Stomach (tissue), 9 donors: ENCODE measurements around the gene NUP98. TPM values are rescaled to one million over a fixed set of nuclear protein-coding genes. Genes with fewer than 3 reads are reported as not detected.

Experiments
- DNase-seq, 2 donors: peaks; one replicate each; pipeline versions ENCODE4 v3.0.0 to v3.0.0-alpha.2; 2013 to 2019
- H3K27ac ChIP-seq, 5 donors: fragments of 200-600 bp in 4 of 5; sonication (generic) in 4 of 5; one replicate each; pipeline ENCODE4 v1.5.1; 2013 to 2019; ENCODE audit warnings: mild to moderate bottlenecking in 1 of 5, moderate library complexity in 1 of 5
- H3K27me3 ChIP-seq, 3 donors: fragments of 200-600 bp; sonication (generic); one replicate each; pipeline ENCODE4 v1.5.1; 2017 to 2019; ENCODE audit warnings: mixed run types in 1 of 3
- H3K36me3 ChIP-seq, 4 donors: fragments of 200-600 bp; sonication (generic); 1 replicate in 3 of 4; 2 replicates in 1 of 4; pipeline ENCODE4 v1.5.1; 2016 to 2019
- H3K4me1 ChIP-seq, 4 donors: fragments of 200-600 bp; sonication (generic); one replicate each; pipeline ENCODE4 v1.5.1; 2016 to 2019
- H3K4me3 ChIP-seq, 4 donors: fragments of 200-600 bp; sonication (generic) in 3 of 4; one replicate each; pipeline ENCODE4 v1.5.1; 2016 to 2019; ENCODE audit warnings: mild to moderate bottlenecking in 1 of 4
- H3K9me3 ChIP-seq, 4 donors: fragments of 200-600 bp; sonication (generic); one replicate each; pipeline ENCODE4 v1.5.1; 2016 to 2019
- EP300 ChIP-seq: sonication (generic); formaldehyde crosslinking; IDR thresholded peaks from one replicate; pipeline ENCODE4 v1.6.1; 2017; ENCODE audit warnings: antibody characterized with exemption
- POLR2A ChIP-seq, 4 donors: fragments of 450-650 bp; IDR thresholded peaks; one replicate each; pipeline ENCODE4 v1.6.1; 2016; ENCODE audit warnings: antibody characterized with exemption in 4 of 4, control low read depth in 2 of 4, mild to moderate bottlenecking in 1 of 4, moderate library complexity in 1 of 4
- POLR2AphosphoS5 ChIP-seq, 3 donors: sonication (generic); formaldehyde crosslinking; IDR thresholded peaks; one replicate each; pipeline ENCODE4 v1.6.1; 2016; ENCODE audit warnings: antibody characterized with exemption in 3 of 3
- WGBS, 5 donors: extraction: QIAGEN DNeasy Blood & Tissue Kit in 3 of 5; methylation state at CpG; one replicate each; pipeline versions ENCODE4 v1.1.5 to v1.1.7; 2013 to 2018; 5-methylcytosine and 5-hydroxymethylcytosine counted together
- intact Hi-C: fragments of 100-400 bp; cut with DNase I; formaldehyde crosslinking; loops from one replicate; pipeline ENCODE4 v1.15.1; 2023; ENCODE audit warnings: low total_unique reads
- polyA plus RNA-seq, 3 donors: library from polyadenylated mRNA; stranded (reverse); fragments of 200-250 nt; gene quantifications; one replicate each; pipeline ENCODE4 v1.2.3, GENCODE V29; 2013
- total RNA-seq, 5 donors: library from RNA; depleted of rRNA; stranded (reverse); fragments of >200 nt; gene quantifications; one replicate each; pipeline versions ENCODE4 v1.1.0 to v1.2.3, GENCODE V29; 2014 to 2016
- TF ChIP-seq, protein P1 (sequence below), 7 experiments: fragments of 450-650 bp in 4 of 7; fragments of 200-600 bp in 3 of 7; sonication (generic) in 3 of 7; IDR thresholded peaks; one replicate each; pipeline ENCODE4 v1.5.1; 2016 to 2019; ENCODE audit warnings: antibody characterized with exemption in 7 of 7, control low read depth in 2 of 7, mild to moderate bottlenecking in 1 of 7
- donor health status: healthy with polysubstance abuse.
- donor health status: Bipolar disorder and iron deficiency.
- donor health status: healthy.

Gene NUP98
- total and polyA plus RNA-seq, 8 donors = 16.2 to 132 (median 54.9) TPM

DNA sequence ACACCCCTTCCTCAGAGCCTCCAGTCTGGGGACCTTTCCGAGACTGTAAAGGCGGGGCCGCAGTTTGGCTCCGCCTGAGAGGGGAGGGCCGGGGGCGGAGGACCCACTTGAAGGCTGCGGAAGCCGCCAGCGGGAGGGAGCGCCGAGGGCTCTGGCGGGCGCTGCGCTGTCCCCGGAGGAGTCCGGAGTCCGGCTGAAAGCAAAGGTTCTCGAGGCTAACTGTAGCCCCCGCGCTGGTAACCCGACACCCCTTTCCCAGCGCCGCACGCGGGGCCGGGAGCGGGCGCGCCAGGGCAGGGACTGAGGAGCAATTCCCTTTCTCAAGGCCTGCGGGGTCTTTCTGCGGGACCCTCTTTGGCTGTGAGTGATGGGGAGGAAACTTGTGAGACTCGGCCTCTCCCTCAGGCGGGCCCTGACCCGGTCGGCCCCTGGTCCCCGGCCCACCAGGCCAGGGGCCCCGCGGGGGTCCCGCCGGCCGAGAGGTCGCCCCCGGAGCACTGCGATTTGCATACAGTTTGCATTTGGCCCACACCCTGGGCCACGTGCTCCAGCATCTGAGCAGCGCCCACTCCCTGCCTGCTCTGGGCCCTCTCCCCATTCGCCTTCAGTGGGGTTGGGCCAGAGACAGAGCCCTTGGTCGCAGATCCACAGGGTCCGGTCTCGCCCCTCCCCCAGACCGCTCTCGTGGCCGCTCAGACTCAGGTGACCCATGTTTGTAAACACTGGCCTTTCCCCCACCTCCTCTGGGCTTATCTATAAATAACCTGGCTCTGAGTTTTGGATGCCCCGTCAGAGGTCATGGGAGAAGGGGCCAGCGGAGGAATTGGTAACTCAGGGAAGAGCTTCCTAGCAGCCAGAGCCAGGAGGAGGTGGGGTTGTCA is 155.0 kb downstream of the NUP98 start:
- Histone ChIP-seq H3K27ac (peak overlapping the region in 3 of 5 donors; percentile 17 to 63 (median 34)), H3K4me1 (peaks cover 11 to 21% (median 18%) of the 10 kb centered on the region in 4 donors), H3K36me3 (no peaks in the 10 kb centered on the region), H3K27me3 (peaks cover 0 to 20% (median 4%) of the 10 kb centered on the region in 3 donors), H3K4me3 (peak overlapping the region; percentile 47 to 64 (median 54)), H3K9me3 (no peaks in the 10 kb centered on the region)
- intact Hi-C loops = no loop called here
- peak; percentile 85 to 93 for DNase-seq
- 0 to 2% (median 1%) methylated on average over 10 to 55 of the region's 55 CpGs for WGBS, 5 donors
- TF ChIP-seq, protein P1, sequence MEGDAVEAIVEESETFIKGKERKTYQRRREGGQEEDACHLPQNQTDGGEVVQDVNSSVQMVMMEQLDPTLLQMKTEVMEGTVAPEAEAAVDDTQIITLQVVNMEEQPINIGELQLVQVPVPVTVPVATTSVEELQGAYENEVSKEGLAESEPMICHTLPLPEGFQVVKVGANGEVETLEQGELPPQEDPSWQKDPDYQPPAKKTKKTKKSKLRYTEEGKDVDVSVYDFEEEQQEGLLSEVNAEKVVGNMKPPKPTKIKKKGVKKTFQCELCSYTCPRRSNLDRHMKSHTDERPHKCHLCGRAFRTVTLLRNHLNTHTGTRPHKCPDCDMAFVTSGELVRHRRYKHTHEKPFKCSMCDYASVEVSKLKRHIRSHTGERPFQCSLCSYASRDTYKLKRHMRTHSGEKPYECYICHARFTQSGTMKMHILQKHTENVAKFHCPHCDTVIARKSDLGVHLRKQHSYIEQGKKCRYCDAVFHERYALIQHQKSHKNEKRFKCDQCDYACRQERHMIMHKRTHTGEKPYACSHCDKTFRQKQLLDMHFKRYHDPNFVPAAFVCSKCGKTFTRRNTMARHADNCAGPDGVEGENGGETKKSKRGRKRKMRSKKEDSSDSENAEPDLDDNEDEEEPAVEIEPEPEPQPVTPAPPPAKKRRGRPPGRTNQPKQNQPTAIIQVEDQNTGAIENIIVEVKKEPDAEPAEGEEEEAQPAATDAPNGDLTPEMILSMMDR (IDR thresholded peaks at IDR 0.05) = no peak
- TF ChIP-seq POLR2A (IDR thresholded peaks at IDR 0.05) = no peak
- peak in 2 of 3 donors; percentile 35 to 37 for TF ChIP-seq POLR2AphosphoS5 (IDR thresholded peaks at IDR 0.05)
- TF ChIP-seq EP300 = no peak

DNA sequence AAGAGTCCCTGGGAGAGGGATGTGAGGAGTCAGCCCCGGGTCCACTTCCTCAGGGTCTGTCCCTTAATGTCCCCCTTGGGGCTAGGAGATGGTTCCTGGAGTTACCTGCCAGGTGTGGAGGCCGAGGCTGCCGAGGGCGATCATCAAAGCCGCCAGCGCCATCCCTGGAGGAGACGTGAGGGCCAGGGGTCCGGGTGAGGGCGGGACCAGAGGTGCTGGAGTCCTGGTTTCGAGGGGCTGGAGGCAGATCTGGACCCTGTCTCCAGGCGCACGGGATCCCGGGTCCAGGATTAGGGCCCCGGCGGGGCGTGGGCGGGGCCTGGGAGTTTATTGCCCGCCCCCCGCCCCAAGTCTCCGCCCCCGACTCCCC is 155.7 kb downstream of the NUP98 start, which contains the start of gene ART5:
Gene ART5, minus strand, starts transcription at position 292 of the 370 bp plus-strand sequence. Its CDS starts 130 bp downstream, at position 162.
- TF ChIP-seq POLR2AphosphoS5 (IDR thresholded peaks at IDR 0.05) = no peak
- no peak for TF ChIP-seq POLR2A (IDR thresholded peaks at IDR 0.05)
- TF ChIP-seq EP300 = no peak
- TF ChIP-seq, protein P1 (IDR thresholded peaks at IDR 0.05) = no peak
- Histone ChIP-seq H3K4me3 (peak within 1 kb of the TSS; percentile 47 to 64 (median 54)), H3K4me1 (peaks cover 11 to 21% (median 18%) of the 10 kb centered on the region in 4 donors), H3K27me3 (peaks cover 0 to 20% (median 4%) of the 10 kb centered on the region in 3 donors), H3K27ac (peak within 1 kb of the TSS in 3 of 5 donors; percentile 17 to 63 (median 34)), H3K9me3 (no peaks in the 10 kb centered on the region), H3K36me3 (no peaks in the 10 kb centered on the region)
- 7 to 19% (median 13%) methylated on average over 15 to 21 of the region's 21 CpGs for WGBS, 5 donors
- intact Hi-C loops = no loop called here
- no peak for DNase-seq

DNA sequence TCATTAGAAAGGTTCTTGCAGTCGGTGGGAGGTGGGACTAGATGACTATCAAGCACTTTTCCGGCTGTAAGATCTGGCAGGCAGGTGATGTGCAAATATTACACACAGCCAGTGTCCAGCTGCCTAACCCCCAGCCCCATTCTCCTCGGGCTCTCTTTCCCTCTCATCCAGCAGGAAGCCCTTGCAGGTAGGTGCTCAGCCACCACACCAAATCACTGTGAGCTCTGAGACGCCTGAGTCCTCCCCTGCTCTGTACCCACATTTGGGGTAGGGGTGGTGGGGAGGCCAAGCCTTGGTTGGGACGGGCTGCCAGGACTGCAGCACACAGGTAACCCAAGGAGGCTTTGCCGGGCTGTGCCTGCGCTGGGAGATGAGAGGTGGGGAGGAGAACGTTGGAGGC is 156.2 kb downstream of the NUP98 start:
- Histone ChIP-seq H3K36me3 (no peaks in the 10 kb centered on the region), H3K4me1 (peaks cover 11 to 21% (median 18%) of the 10 kb centered on the region in 4 donors), H3K9me3 (no peaks in the 10 kb centered on the region), H3K27ac (no peak overlapping the region), H3K27me3 (peaks cover 0 to 20% (median 4%) of the 10 kb centered on the region in 3 donors), H3K4me3 (no peak overlapping the region)
- DNase-seq = no peak
- TF ChIP-seq POLR2AphosphoS5 (IDR thresholded peaks at IDR 0.05) (no peak), POLR2A (IDR thresholded peaks at IDR 0.05) (no peak), EP300 (no peak)
- TF ChIP-seq, protein P1 (IDR thresholded peaks at IDR 0.05) = no peak
- 45 to 59% (median 52%) methylated on average over 8 of the region's 8 CpGs for WGBS, 5 donors
- intact Hi-C loops = no loop called here

DNA sequence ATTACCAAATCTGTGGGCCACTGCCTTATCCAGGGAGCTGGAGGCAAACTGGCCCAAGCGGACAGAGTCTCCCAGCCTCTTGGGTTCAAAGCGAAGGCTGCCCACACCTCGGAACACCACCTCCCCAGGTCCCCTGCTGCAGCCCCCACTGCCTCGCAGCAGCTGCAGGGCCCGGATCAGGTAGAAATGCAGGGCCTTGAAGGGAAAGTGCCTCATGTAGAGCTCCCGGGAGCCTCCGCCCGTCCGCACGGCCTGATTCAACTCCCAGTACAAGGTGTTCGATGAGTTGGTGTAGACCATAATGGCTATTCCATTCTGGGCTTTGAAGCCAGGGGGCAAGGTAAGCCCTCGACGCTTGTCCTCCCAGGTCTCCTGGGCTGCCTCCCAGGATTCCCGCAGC is 157.5 kb downstream of the NUP98 start:
- TF ChIP-seq EP300 (no peak), POLR2A (IDR thresholded peaks at IDR 0.05) (no peak), POLR2AphosphoS5 (IDR thresholded peaks at IDR 0.05) (no peak)
- TF ChIP-seq, protein P1 (IDR thresholded peaks at IDR 0.05) = no peak
- H3K9me3 ChIP-seq = no peaks in the 10 kb centered on the region
- H3K36me3 ChIP-seq = no peaks in the 10 kb centered on the region
- intact Hi-C loops = no loop called here
- peaks cover 11 to 21% (median 18%) of the 10 kb centered on the region in 4 donors for H3K4me1 ChIP-seq
- H3K27me3 ChIP-seq = peaks cover 0 to 20% (median 0%) of the 10 kb centered on the region in 3 donors
- WGBS, 5 donors = 93 to 97% (median 96%) methylated on average over 8 to 14 of the region's 14 CpGs
- no peak overlapping the region for H3K4me3 ChIP-seq
- no peak overlapping the region for H3K27ac ChIP-seq
- DNase-seq = no peak
